Endothelial cell of umbilical vein (primary cell): ENCODE data around the gene RASGRF2.

Experiments
- CTCF ChIP-seq, 2 donors: IDR thresholded peaks; 1 replicate in 1 of 2; 2 replicates in 1 of 2; pipeline ENCODE4 v1.5.1; 2011; ENCODE audit warnings: low read length in 2 of 2, mild to moderate bottlenecking in 2 of 2, moderate library complexity in 2 of 2, control low read depth in 1 of 2, inconsistent platforms in 1 of 2, low read depth in 1 of 2; ENCODE audit not compliant: insufficient read depth in 1 of 2; ENCODE audit errors: extremely low read depth in 1 of 2
- EZH2 ChIP-seq: IDR thresholded peaks from 2 replicates; pipeline ENCODE4 v1.6.1; 2012; ENCODE audit warnings: borderline replicate concordance, low read depth, mild to moderate bottlenecking, moderate library complexity, low read length, inconsistent platforms; ENCODE audit not compliant: severe bottlenecking
- FOS ChIP-seq: IDR thresholded peaks from 2 replicates; pipeline ENCODE4 v1.6.1; 2011; ENCODE audit warnings: mild to moderate bottlenecking, low read length, moderate library complexity, borderline replicate concordance; ENCODE audit not compliant: insufficient read depth
- GATA2 ChIP-seq: IDR thresholded peaks from 2 replicates; pipeline ENCODE4 v1.7.0; 2011; ENCODE audit warnings: low read depth, mild to moderate bottlenecking, moderate library complexity, mixed read lengths, low read length; ENCODE audit not compliant: insufficient read length, insufficient read depth
- JUN ChIP-seq: IDR thresholded peaks from 2 replicates; pipeline ENCODE4 v1.6.1; 2011; ENCODE audit warnings: borderline replicate concordance, low read depth; ENCODE audit not compliant: insufficient read length, insufficient read depth
- MAX ChIP-seq: IDR thresholded peaks from 2 replicates; pipeline ENCODE4 v1.6.1; 2011; ENCODE audit not compliant: insufficient read depth, insufficient read length
- MYC ChIP-seq: IDR thresholded peaks from one replicate; pipeline ENCODE4 v1.6.1; 2011; ENCODE audit warnings: mild to moderate bottlenecking, low read depth, low read length
- POLR2A ChIP-seq: IDR thresholded peaks from 2 replicates; pipeline ENCODE4 v1.6.1; 2012; ENCODE audit warnings: low read depth, mild to moderate bottlenecking, control low read depth, low read length
- POLR2AphosphoS5 ChIP-seq: IDR thresholded peaks from 2 replicates; pipeline ENCODE4 v1.6.1; 2012; ENCODE audit warnings: low read depth, mild to moderate bottlenecking, control low read depth, low read length, moderate library complexity; ENCODE audit not compliant: insufficient read depth

DNA sequence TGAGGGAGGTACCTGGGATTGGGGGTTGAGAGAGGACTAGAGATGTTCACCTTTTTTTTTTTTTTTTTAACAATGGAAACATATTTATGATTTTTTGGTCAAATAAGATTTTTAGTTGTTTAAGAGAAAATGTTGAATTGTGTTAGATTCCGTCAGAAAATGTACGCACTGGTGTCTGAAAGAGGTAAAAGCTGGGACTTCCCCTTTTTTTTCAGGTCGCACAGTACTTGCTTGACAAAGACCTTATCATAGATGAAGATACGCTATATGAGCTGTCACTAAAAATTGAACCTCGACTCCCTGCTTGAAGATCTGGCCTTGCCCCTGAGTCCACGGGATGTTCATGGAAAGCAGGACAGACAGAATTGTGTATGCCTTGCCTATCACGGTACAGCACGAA lies 265.3 kb downstream of the RASGRF2 start:
- no peak for TF ChIP-seq CTCF (IDR thresholded peaks at IDR 0.05; ENCODE audit: extremely low read depth in 1 of 2, insufficient read depth in 1 of 2, low read depth in 1 of 2, low read length in 2 of 2)
- no peak for TF ChIP-seq POLR2A
- no peak for TF ChIP-seq EZH2
- TF ChIP-seq POLR2AphosphoS5 = no peak
- no peak for TF ChIP-seq JUN
- no peak for TF ChIP-seq MAX
- no peak for TF ChIP-seq FOS
- no peak for TF ChIP-seq MYC
- TF ChIP-seq GATA2 = no peak
